Prostate gland (tissue), 2 donors: ENCODE measurements around the gene FNBP1. TPM values are rescaled to one million over a fixed set of nuclear protein-coding genes. Genes with fewer than 3 reads are reported as not detected.

Source experiments
- DNase-seq: peaks from one replicate; pipeline ENCODE4 v3.0.0-alpha.2; 2019; ENCODE audit warnings: low spot score
- H3K27ac ChIP-seq, 2 donors: fragments of 200-600 bp; sonication (generic); 2 replicates each; pipeline ENCODE4 v1.5.1; 2017 to 2019
- H3K27me3 ChIP-seq: fragments of 200-600 bp; sonication (generic); replicated peaks from 2 replicates; pipeline ENCODE4 v1.5.1; 2019; ENCODE audit not compliant: insufficient read depth
- H3K36me3 ChIP-seq, 2 donors: fragments of 200-600 bp; sonication (generic); 1 replicate in 1 of 2; 2 replicates in 1 of 2; pipeline versions ENCODE4 v1.5.1 to v1.8.1; 2017 to 2019
- H3K4me1 ChIP-seq: fragments of 200-600 bp; sonication (generic); replicated peaks from 2 replicates; pipeline ENCODE4 v1.5.1; 2019
- H3K4me3 ChIP-seq, 2 donors: fragments of 200-600 bp; sonication (generic); 2 replicates each; pipeline ENCODE4 v1.5.1; 2017 to 2019
- H3K9me3 ChIP-seq: fragments of 200-600 bp; sonication (generic); 2 replicates; pipeline ENCODE4 v1.5.1; 2017
- CTCF ChIP-seq, 4 experiments: fragments of 200-600 bp in 2 of 4; fragments of 450-650 bp in 2 of 4; sonication (generic) in 2 of 4; IDR thresholded peaks; 1 replicate in 3 of 4; 2 replicates in 1 of 4; pipeline ENCODE4 v1.5.1; 2016 to 2019; ENCODE audit warnings: antibody characterized with exemption in 4 of 4, mild to moderate bottlenecking in 2 of 4, moderate library complexity in 2 of 4
- POLR2A ChIP-seq: fragments of 450-650 bp; IDR thresholded peaks from one replicate; pipeline ENCODE4 v1.6.1; 2016; ENCODE audit warnings: antibody characterized with exemption, mild to moderate bottlenecking
- POLR2AphosphoS5 ChIP-seq: sonication (generic); formaldehyde crosslinking; IDR thresholded peaks from one replicate; pipeline ENCODE4 v1.6.1; 2017; ENCODE audit warnings: antibody characterized with exemption
- WGBS: methylation state at CpG from one replicate; pipeline ENCODE4 v1.1.5; 2018; 5-methylcytosine and 5-hydroxymethylcytosine counted together
- intact Hi-C: fragments of 100-400 bp; cut with DNase I; formaldehyde crosslinking; loops from one replicate; pipeline ENCODE4 v1.14.2; 2022
- total RNA-seq, 2 donors: library from RNA; depleted of rRNA; stranded (reverse); fragments of >200 nt; gene quantifications; one replicate each; pipeline ENCODE4 v1.1.0, GENCODE V29; 2016

The FNBP1 gene
- total RNA-seq, 2 donors from 2014 or later, result 34.6 to 93.7 TPM

- peaks cover 0 to 15% of the 10 kb centered on the region in 2 donors for H3K36me3 ChIP-seq
- H3K27ac ChIP-seq, result no peak overlapping the region
- H3K4me1 ChIP-seq, result no peaks in the 10 kb centered on the region
- no peaks in the 10 kb centered on the region for H3K9me3 ChIP-seq
- DNase-seq, result no peak
- WGBS, result 73% methylated on average over 14 of the region's 14 CpGs
- intact Hi-C loops, result no loop called here
- no peaks in the 10 kb centered on the region for H3K27me3 ChIP-seq
- TF ChIP-seq CTCF (IDR thresholded peaks at IDR 0.05) (no peak), POLR2A (no peak), POLR2AphosphoS5 (no peak)
- H3K4me3 ChIP-seq, result no peak overlapping the region
These were observed 177.2 kb downstream of the FNBP1 start for GRCh38 chr9:129865668-129866320.

- Histone ChIP-seq H3K27ac (no peak overlapping the region), H3K4me1 (no peaks in the 10 kb centered on the region), H3K36me3 (peaks cover 0 to 15% of the 10 kb centered on the region in 2 donors), H3K27me3 (no peaks in the 10 kb centered on the region), H3K4me3 (no peak overlapping the region), H3K9me3 (no peaks in the 10 kb centered on the region)
- WGBS, result 58% methylated on average over 11 of the region's 11 CpGs
- intact Hi-C loops, result no loop called here
- DNase-seq, result no peak
- no peak for TF ChIP-seq CTCF (IDR thresholded peaks at IDR 0.05)
- no peak for TF ChIP-seq POLR2AphosphoS5
- no peak for TF ChIP-seq POLR2A
These were observed 177.9 kb downstream of the FNBP1 start for GRCh38 chr9:129864991-129865647.

GRCh38 chr9:129863059-129863690 lies 179.8 kb downstream of the FNBP1 start:
- TF ChIP-seq CTCF (IDR thresholded peaks at IDR 0.05), result no peak
- no peak for TF ChIP-seq POLR2AphosphoS5
- no peak for TF ChIP-seq POLR2A
- H3K4me1 ChIP-seq, result no peaks in the 10 kb centered on the region
- H3K36me3 ChIP-seq, result peaks cover 0 to 15% of the 10 kb centered on the region in 2 donors
- no peaks in the 10 kb centered on the region for H3K9me3 ChIP-seq
- H3K27me3 ChIP-seq, result no peaks in the 10 kb centered on the region
- 70% methylated on average over 14 of the region's 14 CpGs for WGBS
- no peak for DNase-seq
- no peak overlapping the region for H3K27ac ChIP-seq
- H3K4me3 ChIP-seq, result no peak overlapping the region
- intact Hi-C loops, result no loop called here

DNA sequence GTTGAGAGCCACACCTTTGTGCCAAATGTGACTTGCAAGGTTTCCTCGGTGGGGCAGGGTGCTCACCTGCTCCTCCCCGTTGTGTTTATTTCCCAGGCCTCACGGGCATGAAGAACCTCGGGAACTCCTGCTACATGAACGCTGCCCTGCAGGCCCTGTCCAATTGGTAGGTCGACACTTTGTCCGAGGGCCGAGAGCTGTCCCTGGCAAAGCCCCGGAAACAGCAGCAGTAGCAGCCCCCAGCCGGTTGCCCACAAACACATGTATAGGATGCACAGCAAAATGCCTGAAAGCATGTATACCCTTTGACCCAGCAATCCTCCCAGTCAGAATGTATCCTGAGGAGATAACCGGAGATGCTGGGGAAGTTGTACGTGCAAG lies 181.6 kb downstream of the FNBP1 start:
- 89% methylated on average over 10 of the region's 12 CpGs for WGBS
- intact Hi-C loops, result no loop called here
- no peak for DNase-seq
- Histone ChIP-seq H3K27ac (no peak overlapping the region), H3K4me1 (no peaks in the 10 kb centered on the region), H3K27me3 (no peaks in the 10 kb centered on the region), H3K36me3 (peaks cover 8 to 15% of the 10 kb centered on the region in 2 donors), H3K9me3 (no peaks in the 10 kb centered on the region), H3K4me3 (no peak overlapping the region)
- TF ChIP-seq POLR2A, result no peak
- no peak for TF ChIP-seq CTCF (IDR thresholded peaks at IDR 0.05)
- no peak for TF ChIP-seq POLR2AphosphoS5
